DND-41 (cell line): ENCODE results near the gene DPP7.

Experiments used
- ATAC-seq: fragments of 200-7000 bp; cut with Tn5 transposase; 3 replicates; pipeline ENCODE4 v1.9.1; 2021; ENCODE audit warnings: low read depth; ENCODE audit not compliant: insufficient read depth
- DNase-seq: peaks from one replicate; pipeline ENCODE4 v3.0.0-alpha.2; 2020
- H2AFZ ChIP-seq: 2 replicates; pipeline ENCODE4 v1.6.0; 2012; ENCODE audit warnings: low read depth, low read length
- H3K27ac ChIP-seq: 2 replicates; pipeline ENCODE4 v1.5.1; 2012; ENCODE audit warnings: low read length, inconsistent platforms
- H3K27me3 ChIP-seq: fragments of 200-600 bp; sonication (generic); 2 replicates; pipeline ENCODE4 v1.6.0; 2012; ENCODE audit warnings: low read length, mild to moderate bottlenecking, inconsistent platforms; ENCODE audit not compliant: insufficient read depth, poor library complexity
- H3K36me3 ChIP-seq: 2 replicates; pipeline ENCODE4 v1.5.1; 2012; ENCODE audit warnings: low read length, inconsistent platforms; ENCODE audit not compliant: insufficient read depth
- H3K4me1 ChIP-seq: 2 replicates; pipeline ENCODE4 v1.5.1; 2012; ENCODE audit warnings: mild to moderate bottlenecking, low read length; ENCODE audit not compliant: insufficient read depth
- H3K4me2 ChIP-seq: 2 replicates; pipeline ENCODE4 v1.6.0; 2012; ENCODE audit warnings: mild to moderate bottlenecking, moderate library complexity, low read length, inconsistent platforms; ENCODE audit not compliant: insufficient read depth
- H3K4me3 ChIP-seq, 2 experiments: fragments of 200-600 bp in 1 of 2; shearing (Covaris generic) in 1 of 2; 2 replicates each; pipeline ENCODE4 v1.5.1; 2012 to 2016; ENCODE audit warnings: inconsistent platforms in 2 of 2, low read length in 2 of 2, mild to moderate bottlenecking in 2 of 2, low read depth in 1 of 2, moderate library complexity in 1 of 2
- H3K79me2 ChIP-seq: 2 replicates; pipeline ENCODE4 v1.6.0; 2012; ENCODE audit warnings: low read length, inconsistent platforms; ENCODE audit not compliant: insufficient read depth
- H3K9ac ChIP-seq: 2 replicates; pipeline ENCODE4 v1.6.0; 2012; ENCODE audit warnings: low read depth, mild to moderate bottlenecking, inconsistent platforms, low read length, moderate library complexity
- H3K9me3 ChIP-seq: 2 replicates; pipeline ENCODE4 v1.5.1; 2012; ENCODE audit warnings: low read length, moderate library complexity, mild to moderate bottlenecking, inconsistent platforms; ENCODE audit not compliant: insufficient read depth, severe bottlenecking
- H4K20me1 ChIP-seq: 2 replicates; pipeline ENCODE4 v1.6.0; 2012; ENCODE audit warnings: low read length; ENCODE audit not compliant: insufficient read depth
- EZH2 ChIP-seq: IDR thresholded peaks from 3 replicates; pipeline ENCODE4 v1.6.1; 2012; ENCODE audit warnings: borderline replicate concordance, low read depth, mild to moderate bottlenecking, moderate library complexity, low read length, inconsistent platforms; ENCODE audit not compliant: severe bottlenecking
- TF ChIP-seq, protein P1 (sequence below): IDR thresholded peaks from 2 replicates; pipeline ENCODE4 v1.5.1; 2012; ENCODE audit warnings: borderline replicate concordance, low read length, moderate library complexity, mild to moderate bottlenecking; ENCODE audit not compliant: poor library complexity, severe bottlenecking; ENCODE audit errors: extremely low read depth

DPP7 gene

DNA sequence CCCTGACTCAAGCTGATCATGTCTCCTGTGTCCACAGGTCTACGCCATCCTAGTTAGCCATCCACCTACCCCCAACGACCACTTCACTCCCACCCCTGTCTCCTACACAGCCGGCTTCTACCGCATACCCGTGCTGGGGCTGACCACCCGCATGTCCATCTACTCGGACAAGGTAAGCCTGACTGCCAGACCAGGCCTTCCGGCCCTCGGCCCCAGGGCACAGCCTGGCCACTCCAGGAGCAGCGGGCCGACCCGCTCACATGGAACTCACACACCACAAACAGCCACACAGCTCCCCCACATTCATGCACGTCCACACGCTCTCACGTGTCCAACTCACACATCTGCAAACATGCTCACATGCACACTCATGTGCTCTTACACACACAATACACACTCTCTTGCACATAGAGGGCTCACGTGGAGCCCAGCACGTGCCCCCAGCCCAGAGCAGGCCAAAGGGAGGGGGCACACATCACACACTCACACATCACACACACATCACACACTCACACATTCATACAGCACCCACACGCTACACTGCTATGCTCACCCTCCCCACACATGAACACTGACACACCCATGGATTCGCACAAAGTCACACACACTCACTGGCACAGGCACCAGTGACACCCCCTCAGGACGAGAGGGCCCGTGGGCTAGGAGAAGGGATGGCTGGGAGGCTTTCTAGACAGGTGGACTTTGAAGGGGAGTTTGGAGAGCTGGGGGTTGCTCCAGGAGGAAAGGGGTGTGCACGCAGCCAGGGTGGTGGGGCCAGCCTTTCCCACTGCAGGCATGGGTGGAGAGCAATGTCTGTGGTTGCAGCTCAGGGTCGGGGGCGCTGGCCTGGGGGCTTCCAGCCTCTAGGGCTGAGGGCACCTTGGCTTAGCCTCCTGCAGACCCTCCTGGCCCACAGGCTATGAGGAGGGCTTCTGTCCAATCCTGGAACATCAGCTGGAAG, 27.7 kb upstream of the DPP7 start:
- TF ChIP-seq, protein P1, sequence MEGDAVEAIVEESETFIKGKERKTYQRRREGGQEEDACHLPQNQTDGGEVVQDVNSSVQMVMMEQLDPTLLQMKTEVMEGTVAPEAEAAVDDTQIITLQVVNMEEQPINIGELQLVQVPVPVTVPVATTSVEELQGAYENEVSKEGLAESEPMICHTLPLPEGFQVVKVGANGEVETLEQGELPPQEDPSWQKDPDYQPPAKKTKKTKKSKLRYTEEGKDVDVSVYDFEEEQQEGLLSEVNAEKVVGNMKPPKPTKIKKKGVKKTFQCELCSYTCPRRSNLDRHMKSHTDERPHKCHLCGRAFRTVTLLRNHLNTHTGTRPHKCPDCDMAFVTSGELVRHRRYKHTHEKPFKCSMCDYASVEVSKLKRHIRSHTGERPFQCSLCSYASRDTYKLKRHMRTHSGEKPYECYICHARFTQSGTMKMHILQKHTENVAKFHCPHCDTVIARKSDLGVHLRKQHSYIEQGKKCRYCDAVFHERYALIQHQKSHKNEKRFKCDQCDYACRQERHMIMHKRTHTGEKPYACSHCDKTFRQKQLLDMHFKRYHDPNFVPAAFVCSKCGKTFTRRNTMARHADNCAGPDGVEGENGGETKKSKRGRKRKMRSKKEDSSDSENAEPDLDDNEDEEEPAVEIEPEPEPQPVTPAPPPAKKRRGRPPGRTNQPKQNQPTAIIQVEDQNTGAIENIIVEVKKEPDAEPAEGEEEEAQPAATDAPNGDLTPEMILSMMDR, result no peak
- TF ChIP-seq EZH2, result no peak
- H3K9me3 ChIP-seq, result no peaks in the 10 kb centered on the region
- no peak overlapping the region for H3K4me3 ChIP-seq
- no peak for ATAC-seq
- H3K4me2 ChIP-seq, result no peak overlapping the region
- no peaks in the 10 kb centered on the region for H3K27me3 ChIP-seq
- no peak for DNase-seq
- H3K4me1 ChIP-seq, result peaks cover 18% of the 10 kb centered on the region
- H4K20me1 ChIP-seq, result peaks cover 23% of the 10 kb centered on the region
- no peak overlapping the region for H2AFZ ChIP-seq
- no peak overlapping the region for H3K27ac ChIP-seq
- no peaks in the 10 kb centered on the region for H3K36me3 ChIP-seq
- H3K9ac ChIP-seq, result no peak overlapping the region
- no peaks in the 10 kb centered on the region for H3K79me2 ChIP-seq

DNA sequence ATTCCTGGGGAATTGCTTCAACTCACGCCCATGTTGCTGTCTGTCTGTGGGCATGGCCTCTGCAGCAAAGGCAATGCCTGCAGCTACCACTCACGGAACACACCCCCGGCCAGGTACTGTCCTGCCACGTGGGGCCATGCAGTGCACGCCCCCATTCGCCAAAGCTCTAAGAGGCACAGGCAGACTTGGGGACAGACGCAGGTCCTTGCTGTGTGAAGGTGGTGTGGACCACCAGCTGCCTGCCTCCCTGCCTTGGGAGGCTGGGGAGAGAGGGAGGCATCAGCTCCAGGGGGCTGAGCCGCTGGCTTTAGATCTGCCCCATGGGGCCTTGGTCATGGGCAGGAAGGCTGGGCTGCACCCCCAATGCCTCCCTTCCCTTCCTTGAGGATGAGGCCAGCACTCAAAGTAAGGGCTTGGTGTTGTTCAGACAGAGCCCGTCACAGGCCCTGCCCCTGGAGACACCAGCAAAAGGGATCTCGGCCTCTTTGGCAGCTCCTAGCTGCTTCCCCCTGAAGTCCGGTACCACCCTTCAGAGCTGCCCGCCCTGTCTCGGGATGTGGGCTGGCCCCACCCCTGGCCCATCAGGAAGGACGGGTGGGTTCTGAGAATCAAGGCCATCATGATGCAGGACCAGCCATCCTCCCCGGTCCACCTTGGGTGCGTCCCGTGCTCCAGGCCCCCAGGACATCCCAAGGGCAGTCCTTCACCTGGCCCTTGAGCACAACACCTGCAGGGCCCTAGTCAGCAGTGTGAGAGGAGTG, 26.7 kb upstream of the DPP7 start:
- no peak for TF ChIP-seq EZH2
- TF ChIP-seq, protein P1, result no peak

DNA sequence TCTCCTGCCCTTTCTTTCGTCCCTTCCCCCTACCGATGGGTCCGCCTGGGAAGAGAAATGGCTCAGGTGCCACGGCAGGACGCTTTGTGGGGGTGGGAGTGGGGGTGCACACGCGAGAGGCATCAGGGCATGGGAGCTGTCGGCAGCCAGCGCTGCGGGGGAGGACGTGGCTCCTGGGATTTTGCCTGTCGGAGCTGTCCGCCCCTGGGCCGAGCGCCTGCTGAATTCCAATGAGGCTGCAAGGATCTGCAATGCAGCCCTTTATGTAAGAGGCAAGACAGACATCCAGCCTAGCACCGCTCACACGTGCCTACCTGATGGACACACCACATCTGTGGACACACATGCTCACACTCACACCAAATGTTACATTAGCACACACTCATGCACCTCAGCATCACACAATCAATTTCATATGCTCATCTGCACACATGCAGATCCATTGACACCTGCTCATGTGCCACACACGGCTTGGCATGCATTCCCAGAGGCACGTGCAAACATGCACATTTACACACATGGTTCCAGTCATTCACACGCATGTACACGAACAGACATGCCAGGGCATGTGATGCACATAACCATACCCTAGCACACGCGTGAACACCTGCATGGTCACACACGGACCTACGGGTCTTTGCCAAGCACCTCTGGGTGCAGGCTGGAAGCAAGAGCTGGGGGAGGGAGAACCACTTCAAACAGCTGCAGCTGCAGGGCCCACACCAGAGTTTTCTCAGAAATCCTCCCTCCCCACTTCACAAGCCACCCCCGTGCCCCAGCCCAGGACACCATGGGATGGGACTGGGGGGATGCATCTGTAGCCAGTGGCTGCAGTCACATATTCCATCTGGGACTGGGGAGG, 25.8 kb upstream of the DPP7 start:
- no peak overlapping the region for H3K27ac ChIP-seq
- DNase-seq (peak; percentile 76), ATAC-seq (peak; percentile 81)
- H3K79me2 ChIP-seq, result no peaks in the 10 kb centered on the region
- H3K4me1 ChIP-seq, result peaks cover 18% of the 10 kb centered on the region
- H3K27me3 ChIP-seq, result no peaks in the 10 kb centered on the region
- H3K4me2 ChIP-seq, result no peak overlapping the region
- no peaks in the 10 kb centered on the region for H3K36me3 ChIP-seq
- TF ChIP-seq, protein P1, result no peak
- no peak for TF ChIP-seq EZH2
- no peak overlapping the region for H3K9ac ChIP-seq
- no peak overlapping the region for H2AFZ ChIP-seq
- peaks cover 23% of the 10 kb centered on the region for H4K20me1 ChIP-seq
- no peaks in the 10 kb centered on the region for H3K9me3 ChIP-seq
- no peak overlapping the region for H3K4me3 ChIP-seq

More for the DNA sequence above, 26.7 kb upstream of the DPP7 start:
- no peaks in the 10 kb centered on the region for H3K36me3 ChIP-seq
- peaks cover 23% of the 10 kb centered on the region for H4K20me1 ChIP-seq
- peaks cover 18% of the 10 kb centered on the region for H3K4me1 ChIP-seq
- H3K4me2 ChIP-seq, result no peak overlapping the region
- no peaks in the 10 kb centered on the region for H3K79me2 ChIP-seq
- H2AFZ ChIP-seq, result no peak overlapping the region
- no peak overlapping the region for H3K27ac ChIP-seq
- no peak overlapping the region for H3K4me3 ChIP-seq
- no peaks in the 10 kb centered on the region for H3K27me3 ChIP-seq
- ATAC-seq (no peak; the same call in 1 of the 3 replicates), DNase-seq (no peak)
- H3K9me3 ChIP-seq, result no peaks in the 10 kb centered on the region
- H3K9ac ChIP-seq, result no peak overlapping the region
